Esophagus muscularis mucosa (tissue), 3 donors: ENCODE data around the gene CRYM.

Experiments
- EP300 ChIP-seq: sonication (generic); formaldehyde crosslinking; IDR thresholded peaks from one replicate; pipeline ENCODE4 v1.6.1; 2017; ENCODE audit warnings: antibody characterized with exemption
- TF ChIP-seq, protein P1 (sequence below), 3 experiments: fragments of 200-600 bp in 2 of 3; fragments of 450-650 bp in 1 of 3; sonication (generic) in 2 of 3; IDR thresholded peaks; one replicate each; pipeline ENCODE4 v1.5.1; 2017 to 2019; ENCODE audit warnings: antibody characterized with exemption in 3 of 3, mild to moderate bottlenecking in 2 of 3, moderate library complexity in 1 of 3

DNA sequence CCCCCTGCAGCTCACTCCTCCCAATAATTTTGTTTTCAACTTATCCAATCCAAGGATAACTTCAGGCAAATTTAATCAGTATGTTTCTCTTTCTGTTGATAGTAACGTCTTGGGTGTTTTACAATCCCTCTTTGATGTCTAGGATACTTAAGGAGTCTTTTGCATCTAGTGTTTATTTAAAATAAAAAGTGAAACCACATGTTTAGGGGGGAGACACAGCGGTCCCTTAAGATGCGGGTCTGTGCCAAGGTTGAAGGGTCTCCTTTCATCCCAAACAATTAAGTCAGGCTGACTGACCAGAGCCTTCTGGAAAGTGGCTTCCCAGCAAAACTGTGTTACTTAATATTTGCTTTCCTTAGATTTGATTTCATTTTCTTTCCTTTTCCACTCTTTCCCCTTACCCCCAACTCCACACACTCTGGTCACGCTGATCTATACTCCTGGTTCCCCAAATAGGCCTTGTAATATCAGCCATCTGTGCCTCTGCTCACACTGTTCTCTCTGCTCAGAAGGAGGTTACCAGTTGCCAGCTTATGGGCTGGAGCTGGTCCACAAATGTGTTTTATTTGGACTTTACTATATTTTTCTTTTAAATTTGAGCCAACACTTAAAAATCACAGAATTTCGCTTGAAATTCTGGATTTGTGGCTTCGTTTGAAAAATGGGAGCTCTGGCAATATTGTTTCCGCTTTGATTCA lies 33.4 kb downstream of the CRYM start:
- TF ChIP-seq, protein P1, sequence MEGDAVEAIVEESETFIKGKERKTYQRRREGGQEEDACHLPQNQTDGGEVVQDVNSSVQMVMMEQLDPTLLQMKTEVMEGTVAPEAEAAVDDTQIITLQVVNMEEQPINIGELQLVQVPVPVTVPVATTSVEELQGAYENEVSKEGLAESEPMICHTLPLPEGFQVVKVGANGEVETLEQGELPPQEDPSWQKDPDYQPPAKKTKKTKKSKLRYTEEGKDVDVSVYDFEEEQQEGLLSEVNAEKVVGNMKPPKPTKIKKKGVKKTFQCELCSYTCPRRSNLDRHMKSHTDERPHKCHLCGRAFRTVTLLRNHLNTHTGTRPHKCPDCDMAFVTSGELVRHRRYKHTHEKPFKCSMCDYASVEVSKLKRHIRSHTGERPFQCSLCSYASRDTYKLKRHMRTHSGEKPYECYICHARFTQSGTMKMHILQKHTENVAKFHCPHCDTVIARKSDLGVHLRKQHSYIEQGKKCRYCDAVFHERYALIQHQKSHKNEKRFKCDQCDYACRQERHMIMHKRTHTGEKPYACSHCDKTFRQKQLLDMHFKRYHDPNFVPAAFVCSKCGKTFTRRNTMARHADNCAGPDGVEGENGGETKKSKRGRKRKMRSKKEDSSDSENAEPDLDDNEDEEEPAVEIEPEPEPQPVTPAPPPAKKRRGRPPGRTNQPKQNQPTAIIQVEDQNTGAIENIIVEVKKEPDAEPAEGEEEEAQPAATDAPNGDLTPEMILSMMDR (IDR thresholded peaks at IDR 0.05), result no peak
- TF ChIP-seq EP300, result no peak
